Mesenchymal stem cell (in vitro differentiated cells and primary cell): ENCODE measurements around the gene TEKT3.
A peak's percentile ranks its signal among the peaks of the same experiment; 100 is the strongest.

Experiments
- DNase-seq: peaks from one replicate; pipeline ENCODE4 v3.0.0-alpha.2; 2013
- H2AFZ ChIP-seq: one replicate; pipeline ENCODE4 v1.6.1; 2013; ENCODE audit warnings: low read depth, mild to moderate bottlenecking, control low read depth, inconsistent platforms, low read length, moderate library complexity
- H2AK5ac ChIP-seq: 2 replicates; pipeline ENCODE4 v1.6.1; 2013; ENCODE audit warnings: low read length, moderate library complexity, mild to moderate bottlenecking, inconsistent platforms; ENCODE audit not compliant: severe bottlenecking
- H2BK120ac ChIP-seq: one replicate; pipeline ENCODE4 v1.6.1; 2013; ENCODE audit warnings: low read depth, mild to moderate bottlenecking, inconsistent platforms, low read length, moderate library complexity
- H2BK12ac ChIP-seq, 2 experiments: one replicate each; pipeline ENCODE4 v1.6.1; 2013; ENCODE audit warnings: inconsistent platforms in 2 of 2, low read length in 2 of 2, mild to moderate bottlenecking in 2 of 2, moderate library complexity in 2 of 2, control low read depth in 1 of 2
- H2BK15ac ChIP-seq: one replicate; pipeline ENCODE4 v1.6.1; 2013; ENCODE audit warnings: mild to moderate bottlenecking, low read depth, inconsistent platforms; ENCODE audit not compliant: poor library complexity, severe bottlenecking
- H2BK5ac ChIP-seq: 2 replicates; pipeline ENCODE4 v1.6.1; 2013; ENCODE audit warnings: low read depth, mild to moderate bottlenecking, low read length, control low read depth, inconsistent platforms; ENCODE audit not compliant: poor library complexity, severe bottlenecking
- H3K14ac ChIP-seq, 2 experiments: one replicate each; pipeline ENCODE4 v1.6.1; 2013; ENCODE audit warnings: inconsistent platforms in 2 of 2, low read length in 2 of 2, control low read depth in 1 of 2, mild to moderate bottlenecking in 1 of 2, moderate library complexity in 1 of 2
- H3K18ac ChIP-seq, 2 experiments: one replicate each; pipeline ENCODE4 v1.6.1; 2013; ENCODE audit warnings: inconsistent platforms in 2 of 2, low read length in 2 of 2, control low read depth in 1 of 2, low read depth in 1 of 2, mild to moderate bottlenecking in 1 of 2
- H3K23ac ChIP-seq, 2 experiments: one replicate each; pipeline ENCODE4 v1.6.1; 2013; ENCODE audit warnings: inconsistent platforms in 2 of 2, low read length in 2 of 2, mild to moderate bottlenecking in 2 of 2, moderate library complexity in 2 of 2, control low read depth in 1 of 2
- H3K27ac ChIP-seq: 2 replicates; pipeline ENCODE4 v1.5.1; 2013; ENCODE audit warnings: mild to moderate bottlenecking, moderate library complexity, low read length, control low read depth, inconsistent platforms; ENCODE audit not compliant: poor library complexity, severe bottlenecking
- H3K27me3 ChIP-seq, 2 experiments: 2 replicates each; pipeline versions ENCODE4 v1.6.1 to v1.7.0; 2013; ENCODE audit warnings: low read length in 2 of 2, mild to moderate bottlenecking in 2 of 2, moderate library complexity in 2 of 2, control low read depth in 1 of 2, inconsistent platforms in 1 of 2; ENCODE audit not compliant: control insufficient read depth in 1 of 2, insufficient read depth in 1 of 2
- H3K36me3 ChIP-seq, 2 experiments: 2 replicates each; pipeline versions ENCODE4 v1.6.1 to v1.7.0; 2013; ENCODE audit warnings: low read length in 2 of 2, control low read depth in 1 of 2, inconsistent platforms in 1 of 2, low read depth in 1 of 2, mild to moderate bottlenecking in 1 of 2; ENCODE audit not compliant: insufficient read depth in 2 of 2, control insufficient read depth in 1 of 2
- H3K4ac ChIP-seq, 2 experiments: one replicate each; pipeline ENCODE4 v1.6.1; 2013; ENCODE audit warnings: inconsistent platforms in 2 of 2, low read length in 2 of 2, mild to moderate bottlenecking in 2 of 2, moderate library complexity in 2 of 2, control low read depth in 1 of 2, low read depth in 1 of 2
- H3K4me1 ChIP-seq: 2 replicates; pipeline ENCODE4 v1.6.1; 2013; ENCODE audit warnings: low read depth, low read length, control low read depth; ENCODE audit not compliant: control insufficient read depth, insufficient read depth
- H3K4me2 ChIP-seq: 2 replicates; pipeline ENCODE4 v1.6.1; 2013; ENCODE audit warnings: low read length, mild to moderate bottlenecking, inconsistent platforms; ENCODE audit not compliant: poor library complexity, severe bottlenecking
- H3K4me3 ChIP-seq, 2 experiments: 2 replicates each; pipeline versions ENCODE4 v1.5.1 to v1.7.0; 2013; ENCODE audit warnings: low read length in 2 of 2, mild to moderate bottlenecking in 2 of 2, control low read depth in 1 of 2, low read depth in 1 of 2; ENCODE audit not compliant: insufficient read depth in 1 of 2
- H3K79me1 ChIP-seq: replicated peaks from 2 replicates; pipeline ENCODE4 v1.6.1; 2013; ENCODE audit warnings: mild to moderate bottlenecking, control low read depth, low read length, inconsistent platforms; ENCODE audit not compliant: poor library complexity, severe bottlenecking
- H3K9ac ChIP-seq: 2 replicates; pipeline ENCODE4 v1.7.0; 2013; ENCODE audit warnings: mild to moderate bottlenecking, low read length, moderate library complexity
- H3K9me3 ChIP-seq: 2 replicates; pipeline ENCODE4 v1.7.0; 2013; ENCODE audit warnings: mild to moderate bottlenecking, low read length; ENCODE audit not compliant: control insufficient read depth
- H4K8ac ChIP-seq: one replicate; pipeline ENCODE4 v1.6.1; 2013; ENCODE audit warnings: inconsistent platforms, mild to moderate bottlenecking, low read length, moderate library complexity
- H4K91ac ChIP-seq: one replicate; pipeline ENCODE4 v1.6.1; 2013; ENCODE audit warnings: mild to moderate bottlenecking, low read length, inconsistent platforms
- WGBS: methylation state at CpG from one replicate; pipeline ENCODE4 v1.1.7; 2013; ENCODE audit warnings: mixed read lengths; 5-methylcytosine and 5-hydroxymethylcytosine counted together

The TEKT3 gene

GRCh38 chr17:15261258-15261801 lies 80.1 kb downstream of the TEKT3 start:
- Histone ChIP-seq H2AFZ (peak overlapping the region; percentile 70), H3K23ac (peak overlapping the region in 1 of 2 experiments; percentile 81), H2BK120ac (no peak overlapping the region), H3K9ac (peak overlapping the region; percentile 96), H3K79me1 (peaks cover 8% of the 10 kb centered on the region), H3K27ac (peak overlapping the region; percentile 74), H4K91ac (peak overlapping the region; percentile 86), H2BK5ac (peak overlapping the region; percentile 3), H3K14ac (peak overlapping the region in 1 of 2 experiments; percentile 76), H3K4me1 (peaks cover 17% of the 10 kb centered on the region), H4K8ac (peak overlapping the region; percentile 86), H3K4ac (peak overlapping the region in 1 of 2 experiments; percentile 84), H3K4me2 (peak overlapping the region; percentile 95), H3K9me3 (no peaks in the 10 kb centered on the region), H3K18ac (peak overlapping the region; percentile 80 to 87), H3K27me3 (no peaks in the 10 kb centered on the region), H2BK12ac (peak overlapping the region; percentile 70 to 88), H3K4me3 (peak overlapping the region; percentile 61 to 92), H3K36me3 (peaks cover 11 to 35% of the 10 kb centered on the region in 2 experiments), H2AK5ac (no peak overlapping the region), H2BK15ac (peak overlapping the region; percentile 49)
- peak; percentile 80 for DNase-seq
- WGBS = 3% methylated on average over 25 of the region's 32 CpGs

- Histone ChIP-seq H3K4ac (peak overlapping the region; percentile 46 to 66), H3K18ac (peak overlapping the region; percentile 34 to 90), H4K8ac (peak overlapping the region; percentile 67), H3K9ac (peak overlapping the region; percentile 96), H2BK5ac (peak overlapping the region; percentile 48), H3K4me2 (peak overlapping the region; percentile 95), H2AFZ (peak overlapping the region; percentile 70), H3K14ac (peak overlapping the region in 1 of 2 experiments; percentile 93), H3K27ac (peak overlapping the region; percentile 74), H3K4me1 (peaks cover 19% of the 10 kb centered on the region), H2BK12ac (peak overlapping the region in 1 of 2 experiments; percentile 88), H3K4me3 (peak overlapping the region; percentile 66 to 92), H3K23ac (peak overlapping the region in 1 of 2 experiments; percentile 95), H3K9me3 (no peaks in the 10 kb centered on the region), H2BK120ac (no peak overlapping the region), H3K36me3 (peaks cover 11 to 41% of the 10 kb centered on the region in 2 experiments), H2AK5ac (no peak overlapping the region), H3K79me1 (peaks cover 8% of the 10 kb centered on the region), H4K91ac (peak overlapping the region; percentile 67), H3K27me3 (no peaks in the 10 kb centered on the region), H2BK15ac (peak overlapping the region; percentile 29)
- peak; percentile 84 for DNase-seq
- 2% methylated on average over 57 of the region's 67 CpGs for WGBS
These were observed 80.8 kb downstream of the TEKT3 start for GRCh38 chr17:15260376-15261257.

- 96% methylated on average over 5 of the region's 6 CpGs for WGBS
- Histone ChIP-seq H3K14ac (no peak overlapping the region), H4K8ac (no peak overlapping the region), H3K18ac (peak overlapping the region in 1 of 2 experiments; percentile 2), H3K23ac (no peak overlapping the region), H3K79me1 (peaks cover 15% of the 10 kb centered on the region), H2AFZ (no peak overlapping the region), H2BK5ac (no peak overlapping the region), H3K27ac (no peak overlapping the region), H2BK12ac (no peak overlapping the region), H2BK15ac (no peak overlapping the region), H3K4ac (no peak overlapping the region), H4K91ac (no peak overlapping the region), H3K36me3 (peaks cover 20 to 66% of the 10 kb centered on the region in 2 experiments), H3K4me2 (no peak overlapping the region), H3K4me3 (peak overlapping the region in 1 of 2 experiments; percentile 92), H2AK5ac (no peak overlapping the region), H2BK120ac (no peak overlapping the region), H3K9ac (peak overlapping the region; percentile 96), H3K9me3 (no peaks in the 10 kb centered on the region), H3K27me3 (no peaks in the 10 kb centered on the region), H3K4me1 (peaks cover 15% of the 10 kb centered on the region)
- DNase-seq = peak; percentile 42
These were observed 83.4 kb downstream of the TEKT3 start for GRCh38 chr17:15257796-15258512.
